H1 (cell line): ENCODE results near the gene FSD1.

ENCODE experiments used
- ATF2 ChIP-seq: IDR thresholded peaks from 2 replicates; pipeline ENCODE4 v1.6.1; 2012; ENCODE audit warnings: low read length, inconsistent platforms
- CHD1 ChIP-seq: IDR thresholded peaks from 2 replicates; pipeline ENCODE4 v1.6.1; 2012; ENCODE audit warnings: low read depth, low read length, improper control_type of control experiment
- CTCF ChIP-seq, 3 experiments: IDR thresholded peaks; 1 replicate in 2 of 3; 2 replicates in 1 of 3; pipeline versions ENCODE4 v1.5.1 to v1.6.1; 2011; ENCODE audit warnings: low read length in 3 of 3, mild to moderate bottlenecking in 3 of 3, inconsistent platforms in 2 of 3, low read depth in 1 of 3, moderate library complexity in 1 of 3; ENCODE audit not compliant: insufficient read depth in 1 of 3; ENCODE audit errors: control extremely low read depth in 1 of 3
- EGR1 ChIP-seq: IDR thresholded peaks from 2 replicates; pipeline ENCODE4 v1.6.1; 2011; ENCODE audit warnings: low read depth, low read length, borderline replicate concordance
- EP300 ChIP-seq, 2 experiments: IDR thresholded peaks; 1 replicate in 1 of 2; 2 replicates in 1 of 2; pipeline ENCODE4 v1.6.1; 2011 to 2012; ENCODE audit warnings: low read depth in 2 of 2, low read length in 2 of 2, mild to moderate bottlenecking in 2 of 2, borderline replicate concordance in 1 of 2, inconsistent platforms in 1 of 2, moderate library complexity in 1 of 2
- MAX ChIP-seq: IDR thresholded peaks from 2 replicates; pipeline ENCODE4 v1.6.1; 2012; ENCODE audit warnings: inconsistent platforms
- POLR2A ChIP-seq, 2 experiments: IDR thresholded peaks; 1 replicate in 1 of 2; 2 replicates in 1 of 2; pipeline ENCODE4 v1.6.1; 2011; ENCODE audit warnings: low read depth in 2 of 2, low read length in 2 of 2, mild to moderate bottlenecking in 2 of 2; ENCODE audit errors: control extremely low read depth in 1 of 2
- POLR2AphosphoS5 ChIP-seq: IDR thresholded peaks from 2 replicates; pipeline ENCODE4 v1.6.1; 2011; ENCODE audit warnings: low read depth, low read length
- TAF1 ChIP-seq: IDR thresholded peaks from 2 replicates; pipeline ENCODE4 v1.6.1; 2011; ENCODE audit warnings: mild to moderate bottlenecking, low read depth, low read length
- TCF12 ChIP-seq: IDR thresholded peaks from 2 replicates; pipeline ENCODE4 v1.6.1; 2011; ENCODE audit warnings: low read depth, mild to moderate bottlenecking, low read length

GRCh38 chr19:4316956-4317355 is 12.6 kb downstream of the FSD1 start:
- TF ChIP-seq EGR1 (no peak), ATF2 (no peak), CHD1 (no peak), CTCF (IDR thresholded peaks at IDR 0.05; ENCODE audit: control extremely low read depth in 1 of 3, insufficient read depth in 1 of 3, low read depth in 1 of 3, low read length in 3 of 3) (no peak), TCF12 (no peak), TAF1 (no peak), EP300 (IDR thresholded peaks at IDR 0.05; ENCODE audit: borderline replicate concordance in 1 of 2, low read depth in 2 of 2, low read length in 2 of 2) (no peak), POLR2A (IDR thresholded peaks at IDR 0.05; ENCODE audit: control extremely low read depth in 1 of 2, low read depth in 2 of 2, low read length in 2 of 2) (no peak), MAX (no peak), POLR2AphosphoS5 (no peak)
